B cell (primary cell): ENCODE measurements around the gene CDKN1C. TPM values are rescaled to one million over a fixed set of nuclear protein-coding genes. Genes with fewer than 3 reads are reported as not detected.

ENCODE experiments used
- ATAC-seq: fragments of 200-7000 bp; cut with Tn5 transposase; one replicate; pipeline ENCODE4 v1.10.0; 2021; ENCODE audit warnings: low read depth, mild to moderate bottlenecking, moderate number of reproducible peaks, moderate library complexity
- CTCF ChIA-PET: fragments of 350-600 bp; sonication (Branson Sonifier 250); formaldehyde crosslinking; loops from one replicate; lab custom pipeline; 2021; ENCODE audit warnings: antibody characterized with exemption, inconsistent platforms; lab: Charles Lee
- POLR2A ChIA-PET: fragments of 350-600 bp; sonication (Branson Sonifier 250); formaldehyde crosslinking; loops from one replicate; lab custom pipeline; 2021; ENCODE audit warnings: antibody characterized with exemption; lab: Charles Lee
- DNase-seq: peaks from one replicate; pipeline ENCODE4 v3.0.0; 2013
- H2AFZ ChIP-seq: 2 replicates; pipeline ENCODE4 v1.6.1; 2012; ENCODE audit warnings: mild to moderate bottlenecking, low read depth, low read length; ENCODE audit not compliant: insufficient read depth, poor library complexity, severe bottlenecking
- H3K27ac ChIP-seq, 2 donors: 1 replicate in 1 of 2; 2 replicates in 1 of 2; pipeline ENCODE4 v1.5.1; 2012 to 2013; ENCODE audit warnings: low read length in 2 of 2, mild to moderate bottlenecking in 2 of 2, moderate library complexity in 1 of 2
- H3K27me3 ChIP-seq, 4 experiments: fragments of 200-600 bp in 1 of 4; sonication (generic) in 1 of 4; replicated peaks in 1 of 4; 1 replicate in 2 of 4; 2 replicates in 2 of 4; pipeline versions ENCODE4 v1.6.1 to v1.7.0; 2013 to 2016; ENCODE audit warnings: low read length in 3 of 4, mild to moderate bottlenecking in 2 of 4, mixed read lengths in 1 of 4, moderate library complexity in 1 of 4; ENCODE audit not compliant: insufficient read depth in 4 of 4, control insufficient read depth in 3 of 4; ENCODE audit errors: control extremely low read depth in 1 of 4
- H3K36me3 ChIP-seq, 2 experiments: replicated peaks in 1 of 2; 1 replicate in 1 of 2; 2 replicates in 1 of 2; pipeline versions ENCODE4 v1.6.1 to v1.7.1; 2013; ENCODE audit warnings: low read length in 1 of 2; ENCODE audit not compliant: insufficient read depth in 2 of 2, control insufficient read depth in 1 of 2; ENCODE audit errors: control extremely low read depth in 1 of 2, extremely low read depth in 1 of 2
- H3K4me1 ChIP-seq, 2 donors: fragments of 200-600 bp in 1 of 2; sonication (generic) in 1 of 2; 1 replicate in 1 of 2; 2 replicates in 1 of 2; pipeline versions ENCODE4 v1.5.1 to v1.6.1; 2013 to 2017; ENCODE audit warnings: low read length in 2 of 2; ENCODE audit not compliant: control insufficient read depth in 2 of 2, insufficient read depth in 2 of 2
- H3K4me2 ChIP-seq: replicated peaks from 2 replicates; pipeline ENCODE3; 2012; ENCODE audit warnings: mild to moderate bottlenecking, low read depth, low read length; ENCODE audit not compliant: poor library complexity, severe bottlenecking
- H3K4me3 ChIP-seq, 5 experiments: fragments of 200-600 bp in 1 of 5; sonication (generic) in 1 of 5; 1 replicate in 3 of 5; 2 replicates in 2 of 5; pipeline versions ENCODE4 v1.5.1 to v1.7.0; 2011 to 2016; ENCODE audit warnings: low read length in 4 of 5, mild to moderate bottlenecking in 4 of 5, low read depth in 2 of 5, control low read depth in 1 of 5, moderate library complexity in 1 of 5; ENCODE audit not compliant: insufficient read depth in 1 of 5; ENCODE audit errors: control extremely low read depth in 1 of 5, extremely low read depth in 1 of 5
- H3K79me2 ChIP-seq: fragments of 200-600 bp; sonication (generic); one replicate; pipeline ENCODE4 v1.6.0; 2016; ENCODE audit warnings: low read length; ENCODE audit not compliant: control insufficient read depth, insufficient read depth
- H3K9ac ChIP-seq: fragments of 200-600 bp; sonication (generic); 2 replicates; pipeline ENCODE4 v1.6.1; 2017; ENCODE audit warnings: mild to moderate bottlenecking, low read length, moderate library complexity
- H3K9me3 ChIP-seq, 3 donors: one replicate each; pipeline versions ENCODE4 v1.6.1 to v1.7.1; 2013; ENCODE audit warnings: low read length in 2 of 3; ENCODE audit not compliant: control insufficient read depth in 2 of 3, insufficient read depth in 1 of 3; ENCODE audit errors: control extremely low read depth in 1 of 3
- H4K20me1 ChIP-seq: 2 replicates; pipeline ENCODE4 v1.6.0; 2012; ENCODE audit warnings: mild to moderate bottlenecking, low read length; ENCODE audit not compliant: insufficient read depth, control insufficient read depth, poor library complexity, severe bottlenecking
- H3K27ac Mint-ChIP-seq: one replicate; pipeline ENCODE4 v1.8.0; 2021; ENCODE audit warnings: mixed read lengths
- H3K27me3 Mint-ChIP-seq: one replicate; pipeline ENCODE4 v1.8.0; 2021; ENCODE audit warnings: mixed read lengths
- H3K4me1 Mint-ChIP-seq: one replicate; pipeline ENCODE4 v1.8.0; 2021; ENCODE audit warnings: mixed read lengths
- H3K4me3 Mint-ChIP-seq: one replicate; pipeline ENCODE4 v1.8.0; 2021; ENCODE audit warnings: mixed read lengths
- H3K9me3 Mint-ChIP-seq: one replicate; pipeline ENCODE4 v1.8.0; 2022; ENCODE audit warnings: mixed read lengths; ENCODE audit not compliant: insufficient read depth
- CTCF ChIP-seq: fragments of 200-600 bp; IDR thresholded peaks from one replicate; pipeline ENCODE4 v1.8.0; 2022; ENCODE audit warnings: antibody characterized with exemption, mild to moderate bottlenecking
- EZH2 ChIP-seq: IDR thresholded peaks from 2 replicates; pipeline ENCODE4 v1.6.1; 2012; ENCODE audit warnings: borderline replicate concordance, low read depth, mild to moderate bottlenecking, moderate library complexity, low read length; ENCODE audit not compliant: insufficient read depth, poor library complexity, severe bottlenecking
- WGBS: methylation state at CpG from one replicate; pipeline ENCODE4 v1.1.5; 2013; ENCODE audit warnings: missing lambda C conversion rate; ENCODE audit not compliant: insufficient coverage; 5-methylcytosine and 5-hydroxymethylcytosine counted together
- intact Hi-C: fragments of 100-400 bp; cut with micrococcal nuclease; formaldehyde crosslinking; loops from one replicate; pipeline ENCODE4 v1.10.0; 2022
- polyA plus RNA-seq: library from polyadenylated mRNA; depleted of rRNA; stranded (reverse); fragments of >200 nt; gene quantifications from 2 replicates; pipeline ENCODE4 v1.2.3, GENCODE V29; 2012
- total RNA-seq, 2 donors: library from RNA; stranded (reverse); fragments of 120-200 nt in 1 of 2; gene quantifications; 1 replicate in 1 of 2; 2 replicates in 1 of 2; pipeline versions ENCODE4 v1.2.3 to v1.2.4, GENCODE V29; 2013 to 2022

Gene CDKN1C
- total and polyA plus RNA-seq, 2 donors (not counting 1 experiment from before 2014, with no cell fraction given) = 0.58 to 8.0 TPM

- ATAC-seq = no peak
- H3K4me1 Mint-ChIP-seq = no peaks in the 10 kb centered on the region
- Histone ChIP-seq H3K4me3 (no peak overlapping the region), H3K9ac (no peak overlapping the region), H4K20me1 (no peaks in the 10 kb centered on the region), H3K27me3 (no peaks in the 10 kb centered on the region), H3K36me3 (no peaks in the 10 kb centered on the region), H3K27ac (no peak overlapping the region), H3K79me2 (no peaks in the 10 kb centered on the region), H3K4me1 (no peaks in the 10 kb centered on the region), H2AFZ (no peak overlapping the region), H3K4me2 (no peak overlapping the region), H3K9me3 (no peaks in the 10 kb centered on the region)
- H3K27me3 Mint-ChIP-seq = no peaks in the 10 kb centered on the region
- DNase-seq = no peak
- H3K27ac Mint-ChIP-seq = no peak overlapping the region
- ChIA-PET POLR2A (no interaction called here), CTCF (no interaction called here)
- no peak overlapping the region for H3K4me3 Mint-ChIP-seq
- TF ChIP-seq CTCF (no peak), EZH2 (no peak)
- 93% methylated on average over 25 of the region's 26 CpGs for WGBS
- intact Hi-C loops = no loop called here
- no peaks in the 10 kb centered on the region for H3K9me3 Mint-ChIP-seq
These were observed 44.0 kb downstream of the CDKN1C start for GRCh38 chr11:2841411-2842190.

- no peaks in the 10 kb centered on the region for H3K27me3 ChIP-seq
- no peaks in the 10 kb centered on the region for H3K4me1 ChIP-seq
- CTCF ChIA-PET = no interaction called here
- H3K36me3 ChIP-seq = no peaks in the 10 kb centered on the region
- H3K9me3 ChIP-seq = no peaks in the 10 kb centered on the region
- intact Hi-C loops = no loop called here
- Mint-ChIP-seq H3K9me3 (no peaks in the 10 kb centered on the region), H3K4me3 (no peak overlapping the region), H3K27ac (no peak overlapping the region), H3K27me3 (no peaks in the 10 kb centered on the region), H3K4me1 (no peaks in the 10 kb centered on the region)
- 92% methylated on average over 23 of the region's 23 CpGs for WGBS
- H3K4me3 ChIP-seq = no peak overlapping the region
- TF ChIP-seq CTCF = no peak
- no peak for TF ChIP-seq EZH2
- POLR2A ChIA-PET = no interaction called here
- no peak overlapping the region for H3K27ac ChIP-seq
- ATAC-seq (no peak), DNase-seq (no peak)
- no peaks in the 10 kb centered on the region for H4K20me1 ChIP-seq
- H3K79me2 ChIP-seq = no peaks in the 10 kb centered on the region
- no peak overlapping the region for H2AFZ ChIP-seq
- H3K4me2 ChIP-seq = no peak overlapping the region
- H3K9ac ChIP-seq = no peak overlapping the region
These were observed 46.1 kb downstream of the CDKN1C start for GRCh38 chr11:2839395-2839943.
